Heart left ventricle (tissue), 16 donors: ENCODE measurements around the gene TOMM20. TPM values are rescaled to one million over a fixed set of nuclear protein-coding genes. Genes with fewer than 3 reads are reported as not detected.

Source experiments
- ATAC-seq, 4 donors: fragments of 200-7000 bp; cut with Tn5 transposase; one replicate each; pipeline ENCODE4 v1.9.1; 2020 to 2022; ENCODE audit warnings: moderate library complexity in 4 of 4, mild to moderate bottlenecking in 3 of 4, moderate number of reproducible peaks in 1 of 4
- DNase-seq, 5 donors: peaks; one replicate each; pipeline ENCODE4 v3.0.0-alpha.2; 2020
- H3K27ac ChIP-seq, 12 donors: fragments of 200-600 bp; sonication (generic) in 4 of 12; one replicate each; pipeline versions ENCODE4 v1.5.0 to v1.8.0; 2016 to 2022; ENCODE audit warnings: mild to moderate bottlenecking in 2 of 12
- H3K27me3 ChIP-seq, 9 donors: fragments of 200-600 bp; sonication (generic) in 2 of 9; one replicate each; pipeline versions ENCODE4 v1.5.1 to v1.8.0; 2016 to 2022; ENCODE audit warnings: mild to moderate bottlenecking in 3 of 9
- H3K36me3 ChIP-seq, 9 donors: fragments of 200-600 bp; sonication (generic) in 2 of 9; one replicate each; pipeline versions ENCODE4 v1.5.0 to v1.8.0; 2018 to 2022; ENCODE audit warnings: mild to moderate bottlenecking in 2 of 9
- H3K4me1 ChIP-seq, 12 donors: fragments of 200-600 bp; sonication (generic) in 4 of 12; one replicate each; pipeline versions ENCODE4 v1.5.0 to v1.8.0; 2016 to 2022; ENCODE audit warnings: mild to moderate bottlenecking in 3 of 12
- H3K4me3 ChIP-seq, 12 donors: fragments of 200-600 bp; sonication (generic) in 4 of 12; one replicate each; pipeline versions ENCODE4 v1.5.0 to v1.8.0; 2017 to 2022; ENCODE audit warnings: mild to moderate bottlenecking in 9 of 12, moderate library complexity in 4 of 12
- H3K9me3 ChIP-seq, 12 donors: fragments of 200-600 bp; sonication (generic) in 4 of 12; one replicate each; pipeline versions ENCODE4 v1.5.0 to v1.8.0; 2016 to 2022; ENCODE audit warnings: mild to moderate bottlenecking in 1 of 12
- CTCF ChIP-seq, 12 donors: fragments of 200-600 bp; sonication (generic) in 4 of 12; IDR thresholded peaks; one replicate each; pipeline versions ENCODE4 v1.5.0 to v1.8.0; 2018 to 2022; ENCODE audit warnings: antibody characterized with exemption in 12 of 12, mild to moderate bottlenecking in 5 of 12
- POLR2A ChIP-seq, 2 donors: fragments of 450-650 bp; IDR thresholded peaks; one replicate each; pipeline ENCODE4 v1.6.1; 2017; ENCODE audit warnings: antibody characterized with exemption in 2 of 2, mild to moderate bottlenecking in 2 of 2, moderate library complexity in 2 of 2
- WGBS, 4 donors: extraction: QIAGEN DNeasy Blood & Tissue Kit in 2 of 4; methylation state at CpG; one replicate each; pipeline versions ENCODE4 v1.1.5 to v1.1.7; 2013 to 2018; 5-methylcytosine and 5-hydroxymethylcytosine counted together
- intact Hi-C, 10 donors: fragments of 100-400 bp; cut with DNase I; formaldehyde crosslinking; loops; one replicate each; pipeline versions ENCODE4 v1.11.1 to v1.14.2; 2022
- polyA plus RNA-seq, 2 donors: library from polyadenylated mRNA; stranded (reverse); fragments of 200-250 nt; gene quantifications; one replicate each; pipeline ENCODE4 v1.2.3, GENCODE V29; 2013
- total RNA-seq, 9 donors: library from RNA; depleted of rRNA in 2 of 9; stranded (reverse); fragments of >200 nt in 2 of 9; fragmentation: NEBNext Ultra II Directional in 3 of 9; extraction: Animal tissue kit (Norgen Biotek cat#: 25700) in 3 of 9; gene quantifications; one replicate each; pipeline versions ENCODE4 v1.1.0 to v1.2.4, GENCODE V29; 2016 to 2023
- donor health status: ischemic (EF 13 %, LVEDD 7.1; RV severe dilation, severe dysfunction).
- donor health status: healthy with polysubstance abuse.
- donor health status: DM: no; HTN: yes; CAD: no.
- donor health status: DM: no; HTN: no; CAD: no.
- donor health status: ischemic (EF 25% LVEDD 6.9; RV normal size, moderate dysfunction).
- donor health status: ischemic (EF 25% LVEDD 5.7; RV mildly dilated, moderate dysfunction).
- donor health status: healthy.
- donor health status: DM: yes; HTN: yes; CAD: no.
- donor health status: ischemic (EF 35%, LVEDD 5.7; RV mildly dilated, moderate dysfunction).
- donor health status: nonischemic (EF 11% LVEDD 7.7; RV severe dilation, severe dysfunction).
- donor health status: DM: yes; HTN: yes; CAD: no.
- donor health status: PGD.
- donor health status: ischemic (EF 29% LVEDD 5.4; RV normal size, mild dysfunction).
- donor health status: nonischemic (EF 23%, LVEDD 6.1; RV moderate dilation, normal function).

The TOMM20 gene
- total and polyA plus RNA-seq, 11 donors, result 43.0 to 100 (median 82.7) TPM

- peak overlapping the region in 10 of 12 donors; percentile 6 to 78 (median 55) for H3K27ac ChIP-seq
- H3K36me3 ChIP-seq, result no peaks in the 10 kb centered on the region
- peak in 1 of 4 donors; percentile 2 for ATAC-seq
- 84 to 90% (median 84%) methylated on average over 19 of the region's 19 CpGs for WGBS, 4 donors
- H3K4me3 ChIP-seq, result no peak overlapping the region
- intact Hi-C loops, result loop anchor here in 2 of 10 donors (2.0 to 5.0 kb wide), 2 partner anchors 20 to 71 kb away; no protein-coding TSS in a partner anchor
- no peak for TF ChIP-seq CTCF (IDR thresholded peaks at IDR 0.05)
- TF ChIP-seq POLR2A (IDR thresholded peaks at IDR 0.05), result no peak
- no peaks in the 10 kb centered on the region for H3K9me3 ChIP-seq
- H3K4me1 ChIP-seq, result peaks cover 10 to 54% (median 42%) of the 10 kb centered on the region in 12 donors
- no peaks in the 10 kb centered on the region for H3K27me3 ChIP-seq
- DNase-seq, result no peak
Measured at GRCh38 chr1:235068158-235069121, 60.2 kb downstream of the TOMM20 start.

- 34 to 50% (median 42%) methylated on average over 12 of the region's 12 CpGs for WGBS, 4 donors
- no peaks in the 10 kb centered on the region for H3K9me3 ChIP-seq
- H3K4me3 ChIP-seq, result no peak overlapping the region
- peak overlapping the region in 10 of 12 donors; percentile 0 to 78 (median 54) for H3K27ac ChIP-seq
- DNase-seq, result peak; percentile 68 to 89 (median 78)
- intact Hi-C loops, result loop anchor here in 2 of 10 donors (2.0 to 5.0 kb wide), 3 partner anchors 15 to 70 kb away; no protein-coding TSS in a partner anchor
- H3K27me3 ChIP-seq, result no peaks in the 10 kb centered on the region
- H3K36me3 ChIP-seq, result no peaks in the 10 kb centered on the region
- TF ChIP-seq POLR2A (IDR thresholded peaks at IDR 0.05), result no peak
- ATAC-seq, result peak; percentile 57 to 91 (median 80)
- peaks cover 6 to 51% (median 38%) of the 10 kb centered on the region in 12 donors for H3K4me1 ChIP-seq
Measured at GRCh38 chr1:235067396-235068157, 61.1 kb downstream of the TOMM20 start.

- no peaks in the 10 kb centered on the region for H3K36me3 ChIP-seq
- TF ChIP-seq CTCF (IDR thresholded peaks at IDR 0.05), result no peak
- TF ChIP-seq POLR2A (IDR thresholded peaks at IDR 0.05), result no peak
- H3K4me3 ChIP-seq, result no peak overlapping the region
- no peaks in the 10 kb centered on the region for H3K27me3 ChIP-seq
- peak overlapping the region in 5 of 12 donors; percentile 16 to 47 (median 25) for H3K27ac ChIP-seq
- WGBS, 4 donors, result 68 to 75% (median 71%) methylated on average over 9 of the region's 9 CpGs
- ATAC-seq (peak in 2 of 4 donors; percentile 3 to 25), DNase-seq (peak in 1 of 5 donors; percentile 24)
- H3K9me3 ChIP-seq, result no peaks in the 10 kb centered on the region
- intact Hi-C loops, result no loop called here
- H3K4me1 ChIP-seq, result peaks cover 0 to 38% (median 19%) of the 10 kb centered on the region in 12 donors
Measured at GRCh38 chr1:235063068-235063765, 65.4 kb downstream of the TOMM20 start.
